SK-N-SH (cell line): ENCODE results near the gene TPP1. TPM values are rescaled to one million over a fixed set of nuclear protein-coding genes. Genes with fewer than 3 reads are reported as not detected.

Source experiments
- CTCF ChIA-PET: fragments of 300-600, 350-600 bp; formaldehyde crosslinking; extraction: SDS; loops from one replicate; lab custom pipeline; 2021; lab: Yijun Ruan, JAX
- POLR2A ChIA-PET: fragments of 350-600 bp; sonication (Branson Sonifier 250); formaldehyde crosslinking; extraction: SDS; loops from one replicate; lab custom pipeline; 2020; ENCODE audit warnings: antibody characterized with exemption, inconsistent platforms; lab: Yijun Ruan, JAX
- DNase-seq: peaks from one replicate; pipeline ENCODE4 v3.0.0; 2012
- H2AFZ ChIP-seq: fragments of 200-600 bp; sonication (generic); 2 replicates; pipeline ENCODE4 v1.8.1; 2016; ENCODE audit warnings: antibody characterized with exemption, mild to moderate bottlenecking, low read depth
- H3F3A ChIP-seq: fragments of 200-600 bp; sonication (generic); replicated peaks from 2 replicates; pipeline ENCODE3; 2016; ENCODE audit warnings: antibody characterized with exemption, mild to moderate bottlenecking; ENCODE audit not compliant: insufficient read depth
- H3K27ac ChIP-seq, 2 experiments: fragments of 200-500 bp in 1 of 2; fragments of 200-600 bp in 1 of 2; sonication (Bioruptor generic) in 1 of 2; sonication (generic), shearing (Covaris generic) in 1 of 2; 2 replicates each; pipeline versions ENCODE4 v1.5.1 to v1.6.1; 2014 to 2016; ENCODE audit warnings: low read depth in 2 of 2, inconsistent platforms in 1 of 2, low read length in 1 of 2, mild to moderate bottlenecking in 1 of 2, mixed read lengths in 1 of 2
- H3K27me3 ChIP-seq: fragments of 200-600 bp; sonication (generic), shearing (Covaris generic); 2 replicates; pipeline ENCODE4 v1.6.1; 2016; ENCODE audit warnings: mixed run types; ENCODE audit not compliant: insufficient read depth
- H3K36me3 ChIP-seq, 2 experiments: fragments of 200-500 bp in 1 of 2; fragments of 200-600 bp in 1 of 2; sonication (Bioruptor generic) in 1 of 2; sonication (generic) in 1 of 2; replicated peaks in 1 of 2; 2 replicates each; pipeline versions ENCODE3 to v1.5.1; 2014 to 2016; ENCODE audit warnings: low read length in 1 of 2, mild to moderate bottlenecking in 1 of 2; ENCODE audit not compliant: insufficient read depth in 2 of 2, control insufficient read depth in 1 of 2
- H3K4me1 ChIP-seq, 2 experiments: fragments of 200-500 bp in 1 of 2; fragments of 200-600 bp in 1 of 2; sonication (Bioruptor generic) in 1 of 2; sonication (generic), shearing (Covaris generic) in 1 of 2; 2 replicates each; pipeline versions ENCODE4 v1.5.1 to v1.6.1; 2014 to 2016; ENCODE audit warnings: low read depth in 1 of 2, low read length in 1 of 2, mixed run types in 1 of 2; ENCODE audit not compliant: insufficient read depth in 2 of 2, control insufficient read depth in 1 of 2
- H3K4me2 ChIP-seq: fragments of 200-600 bp; sonication (generic), shearing (Covaris generic); 2 replicates; pipeline ENCODE4 v1.6.1; 2017; ENCODE audit warnings: mixed run types
- H3K4me3 ChIP-seq, 2 experiments: fragments of 200-500 bp in 1 of 2; fragments of 200-600 bp in 1 of 2; sonication (Bioruptor generic) in 1 of 2; sonication (generic), shearing (Covaris generic) in 1 of 2; 2 replicates each; pipeline versions ENCODE4 v1.5.1 to v1.8.1; 2014 to 2016; ENCODE audit warnings: low read depth in 2 of 2, inconsistent platforms in 1 of 2, low read length in 1 of 2, mild to moderate bottlenecking in 1 of 2, mixed read lengths in 1 of 2, moderate library complexity in 1 of 2
- H3K79me2 ChIP-seq: fragments of 200-600 bp; sonication (generic); 2 replicates; pipeline ENCODE4 v1.8.1; 2017; ENCODE audit warnings: mild to moderate bottlenecking; ENCODE audit not compliant: insufficient read depth
- H3K9ac ChIP-seq: fragments of 200-600 bp; sonication (generic); 2 replicates; pipeline ENCODE4 v1.6.1; 2017; ENCODE audit warnings: mixed run types
- H3K9me2 ChIP-seq: fragments of 200-600 bp; sonication (generic); 2 replicates; pipeline ENCODE4 v1.6.1; 2017; ENCODE audit warnings: mixed run types
- H3K9me3 ChIP-seq: fragments of 200-600 bp; sonication (generic); 2 replicates; pipeline ENCODE4 v1.6.1; 2017; ENCODE audit warnings: mixed run types, mild to moderate bottlenecking, moderate library complexity
- H4K20me1 ChIP-seq: fragments of 200-600 bp; sonication (generic); 2 replicates; pipeline ENCODE4 v1.6.1; 2017; ENCODE audit warnings: mild to moderate bottlenecking, mixed run types; ENCODE audit not compliant: insufficient read depth
- ELF1 ChIP-seq: IDR thresholded peaks from 2 replicates; pipeline ENCODE4 v1.4.0; 2012
- EP300 ChIP-seq, 2 experiments: IDR thresholded peaks; 2 replicates each; pipeline versions ENCODE4 v1.4.0 to v1.6.1; 2012; ENCODE audit warnings: borderline replicate concordance in 1 of 2, low read depth in 1 of 2, low read length in 1 of 2
- GABPA ChIP-seq: IDR thresholded peaks from 2 replicates; pipeline ENCODE4 v1.4.0; 2012; ENCODE audit warnings: low read depth, mild to moderate bottlenecking
- RCOR1 ChIP-seq: fragments of 150-350 bp; IDR thresholded peaks from 2 replicates; pipeline ENCODE4 v1.6.1; 2017; ENCODE audit warnings: antibody characterized with exemption, low read length
- RXRA ChIP-seq: IDR thresholded peaks from 2 replicates; pipeline ENCODE4 v1.4.0; 2012; ENCODE audit warnings: low read depth, mild to moderate bottlenecking, borderline replicate concordance
- USF2 ChIP-seq: fragments of 150-350 bp; IDR thresholded peaks from 2 replicates; pipeline ENCODE4 v1.6.1; 2017; ENCODE audit warnings: antibody characterized with exemption, low read length, low read depth, borderline replicate concordance
- WGBS: methylation state at CpG from one replicate; pipeline ENCODE4 v1.1.6; 2017; ENCODE audit warnings: low lambda C conversion rate; 5-methylcytosine and 5-hydroxymethylcytosine counted together
- polyA plus RNA-seq, 3 experiments: library from polyadenylated mRNA; depleted of rRNA; stranded (reverse); fragments of >200 nt; gene quantifications; 2 replicates each; pipeline ENCODE4 v1.2.3, GENCODE V29; 2012
- TF ChIP-seq, protein P1 (sequence below): IDR thresholded peaks from 2 replicates; pipeline ENCODE4; 2012

TPP1 gene
- polyA plus RNA-seq, 1 of the 3 experiments (the other 2 are of a cell fraction) = 105 TPM

GRCh38 chr11:6596239-6596877, 22.9 kb downstream of the TPP1 start:
- POLR2A ChIA-PET = interaction anchor here (0.8 kb wide), 1 partner anchor 87 kb away, joined by 3 read pairs; the partner anchor contains the start of gene MRPL17
- H3K36me3 ChIP-seq = peaks cover 23 to 74% of the 10 kb centered on the region in 2 experiments

GRCh38 chr11:6594142-6594768, 25.0 kb downstream of the TPP1 start:
- Histone ChIP-seq H3K9me2 (no peaks in the 10 kb centered on the region), H3K4me1 (no peaks in the 10 kb centered on the region), H3K9ac (no peak overlapping the region), H3K79me2 (peaks cover 14% of the 10 kb centered on the region; the same call in 1 of the 2 replicates), H3K27ac (no peak overlapping the region), H3K4me2 (no peak overlapping the region), H2AFZ (no peak overlapping the region), H3K9me3 (no peaks in the 10 kb centered on the region; the same call in 1 of the 2 replicates), H3K27me3 (no peaks in the 10 kb centered on the region), H4K20me1 (no peaks in the 10 kb centered on the region), H3K36me3 (peaks cover 21 to 53% of the 10 kb centered on the region in 2 experiments), H3K4me3 (no peak overlapping the region), H3F3A (peaks cover 6% of the 10 kb centered on the region)
- no peak for DNase-seq
- CTCF ChIA-PET = interaction anchor here (1.0 kb wide), 1 partner anchor 15 kb away, joined by 3 read pairs; no protein-coding TSS in a partner anchor
- no peak for TF ChIP-seq EP300 (IDR thresholded peaks at IDR 0.05; ENCODE audit: borderline replicate concordance in 1 of 2, low read depth in 1 of 2, low read length in 1 of 2)
- no peak for TF ChIP-seq RXRA
- no peak for TF ChIP-seq GABPA
- POLR2A ChIA-PET = interaction anchor here (1.2 kb wide), 1 partner anchor 10 kb away, joined by 5 read pairs; no protein-coding TSS in a partner anchor
- WGBS = 92% methylated on average over 2 of the region's 3 CpGs

More at GRCh38 chr11:6596239-6596877, 22.9 kb downstream of the TPP1 start:
- peaks cover 33% of the 10 kb centered on the region for H3K79me2 ChIP-seq
- no peaks in the 10 kb centered on the region for H3F3A ChIP-seq
- H3K4me3 ChIP-seq = no peak overlapping the region
- no peak overlapping the region for H2AFZ ChIP-seq
- TF ChIP-seq RCOR1 (no peak), ELF1 (no peak), USF2 (no peak)
- TF ChIP-seq, protein P1, sequence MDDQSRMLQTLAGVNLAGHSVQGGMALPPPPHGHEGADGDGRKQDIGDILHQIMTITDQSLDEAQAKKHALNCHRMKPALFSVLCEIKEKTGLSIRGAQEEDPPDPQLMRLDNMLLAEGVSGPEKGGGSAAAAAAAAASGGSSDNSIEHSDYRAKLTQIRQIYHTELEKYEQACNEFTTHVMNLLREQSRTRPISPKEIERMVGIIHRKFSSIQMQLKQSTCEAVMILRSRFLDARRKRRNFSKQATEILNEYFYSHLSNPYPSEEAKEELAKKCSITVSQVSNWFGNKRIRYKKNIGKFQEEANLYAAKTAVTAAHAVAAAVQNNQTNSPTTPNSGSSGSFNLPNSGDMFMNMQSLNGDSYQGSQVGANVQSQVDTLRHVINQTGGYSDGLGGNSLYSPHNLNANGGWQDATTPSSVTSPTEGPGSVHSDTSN = no peak
- H3K9ac ChIP-seq = no peak overlapping the region
- H3K27ac ChIP-seq = no peak overlapping the region
- no peaks in the 10 kb centered on the region; a peak in 1 of 4 replicates for H3K4me1 ChIP-seq
- no peak for DNase-seq
- H3K9me3 ChIP-seq = no peaks in the 10 kb centered on the region
- no peaks in the 10 kb centered on the region for H4K20me1 ChIP-seq
- CTCF ChIA-PET = interaction anchor here (0.9 to 2.5 kb wide), 3 partner anchors 13 to 65 kb away, joined by 3 to 9 read pairs (median 3); no protein-coding TSS in a partner anchor
- H3K4me2 ChIP-seq = no peak overlapping the region
- WGBS = 94% methylated on average over 5 of the region's 5 CpGs
- no peaks in the 10 kb centered on the region for H3K9me2 ChIP-seq
- H3K27me3 ChIP-seq = no peaks in the 10 kb centered on the region
